ENCODE measurements around the gene GIMAP7.
"Not testable (repeated sequence)": the region's sequence is repeated elsewhere in the genome, so short reads cannot be mapped to it uniquely, and the experiment has no call there.

The GIMAP7 gene

GRCh38 chr7:150481922-150482321 lies 32.8 kb upstream of the GIMAP7 start:
- Histone ChIP-seq H3K27me3 (ENCODE audit: control insufficient read depth, insufficient read depth, low read length) (no peaks in the 10 kb centered on the region), H3K4me1 (ENCODE audit: control insufficient read depth, insufficient read depth, low read length) (no peaks in the 10 kb centered on the region), H3K9me3 (replicated peaks; ENCODE audit: low read length) (no peaks in the 10 kb centered on the region), H3K4me3 (ENCODE audit: low read length) (no peak overlapping the region), H3K9ac (ENCODE audit: low read depth, low read length) (no peak overlapping the region), H3K4me2 (ENCODE audit: low read length) (no peak overlapping the region), H3K36me3 (ENCODE audit: insufficient read depth, low read length) (no peaks in the 10 kb centered on the region)

GRCh38 chr7:150483514-150483913 lies 31.2 kb upstream of the GIMAP7 start:
- not testable (repeated sequence) for H3K27me3 ChIP-seq (ENCODE audit: control insufficient read depth, insufficient read depth, low read length)

GRCh38 chr7:150484071-150484470 lies 30.6 kb upstream of the GIMAP7 start:
- H3K4me2 ChIP-seq (ENCODE audit: low read length); H3K4me1 ChIP-seq (ENCODE audit: control insufficient read depth, insufficient read depth, low read length); H3K4me3 ChIP-seq (ENCODE audit: low read length); H3K27me3 ChIP-seq (ENCODE audit: control insufficient read depth, insufficient read depth, low read length); H3K36me3 ChIP-seq (ENCODE audit: insufficient read depth, low read length); H3K9ac ChIP-seq (ENCODE audit: low read depth, low read length); H3K9me3 ChIP-seq (replicated peaks; ENCODE audit: low read length): not testable (repeated sequence)

More at GRCh38 chr7:150483514-150483913, 31.2 kb upstream of the GIMAP7 start:
- not testable (repeated sequence) for H3K4me1 ChIP-seq (ENCODE audit: control insufficient read depth, insufficient read depth, low read length); H3K4me3 ChIP-seq (ENCODE audit: low read length); H3K9me3 ChIP-seq (replicated peaks; ENCODE audit: low read length); H3K36me3 ChIP-seq (ENCODE audit: insufficient read depth, low read length); H3K4me2 ChIP-seq (ENCODE audit: low read length); H3K9ac ChIP-seq (ENCODE audit: low read depth, low read length)

- Histone ChIP-seq H3K4me2 (ENCODE audit: low read length) (no peak overlapping the region), H3K9me3 (replicated peaks; ENCODE audit: low read length) (no peaks in the 10 kb centered on the region), H3K4me1 (ENCODE audit: control insufficient read depth, insufficient read depth, low read length) (no peaks in the 10 kb centered on the region), H3K36me3 (ENCODE audit: insufficient read depth, low read length) (no peaks in the 10 kb centered on the region), H3K9ac (ENCODE audit: low read depth, low read length) (no peak overlapping the region), H3K4me3 (ENCODE audit: low read length) (no peak overlapping the region), H3K27me3 (ENCODE audit: control insufficient read depth, insufficient read depth, low read length) (no peaks in the 10 kb centered on the region)
Measured at GRCh38 chr7:150487625-150488024, 27.0 kb upstream of the GIMAP7 start.

- Histone ChIP-seq H3K9ac (ENCODE audit: low read depth, low read length) (no peak overlapping the region), H3K4me2 (ENCODE audit: low read length) (no peak overlapping the region), H3K9me3 (replicated peaks; ENCODE audit: low read length) (no peaks in the 10 kb centered on the region), H3K4me1 (ENCODE audit: control insufficient read depth, insufficient read depth, low read length) (no peaks in the 10 kb centered on the region), H3K4me3 (ENCODE audit: low read length) (no peak overlapping the region), H3K36me3 (ENCODE audit: insufficient read depth, low read length) (no peaks in the 10 kb centered on the region), H3K27me3 (ENCODE audit: control insufficient read depth, insufficient read depth, low read length) (no peaks in the 10 kb centered on the region)
Measured at GRCh38 chr7:150489782-150490181, 24.9 kb upstream of the GIMAP7 start.

- not testable (repeated sequence) for H3K9me3 ChIP-seq (replicated peaks; ENCODE audit: low read length); H3K4me1 ChIP-seq (ENCODE audit: control insufficient read depth, insufficient read depth, low read length); H3K4me2 ChIP-seq (ENCODE audit: low read length); H3K36me3 ChIP-seq (ENCODE audit: insufficient read depth, low read length); H3K27me3 ChIP-seq (ENCODE audit: control insufficient read depth, insufficient read depth, low read length); H3K9ac ChIP-seq (ENCODE audit: low read depth, low read length); H3K4me3 ChIP-seq (ENCODE audit: low read length)
Measured at GRCh38 chr7:150493442-150493841, 21.2 kb upstream of the GIMAP7 start.

GRCh38 chr7:150502519-150502918 lies 12.2 kb upstream of the GIMAP7 start:
- no peak overlapping the region for H3K4me3 ChIP-seq (ENCODE audit: low read length)
- H3K36me3 ChIP-seq (ENCODE audit: insufficient read depth, low read length): no peaks in the 10 kb centered on the region
- H3K9ac ChIP-seq (ENCODE audit: low read depth, low read length): no peak overlapping the region
- H3K4me2 ChIP-seq (ENCODE audit: low read length): no peak overlapping the region
- no peaks in the 10 kb centered on the region for H3K4me1 ChIP-seq (ENCODE audit: control insufficient read depth, insufficient read depth, low read length)
- H3K9me3 ChIP-seq (replicated peaks; ENCODE audit: low read length): no peaks in the 10 kb centered on the region
- H3K27me3 ChIP-seq (ENCODE audit: control insufficient read depth, insufficient read depth, low read length): no peaks in the 10 kb centered on the region

- H3K4me1 ChIP-seq (ENCODE audit: control insufficient read depth, insufficient read depth, low read length): no peaks in the 10 kb centered on the region
- no peaks in the 10 kb centered on the region for H3K27me3 ChIP-seq (ENCODE audit: control insufficient read depth, insufficient read depth, low read length)
- H3K36me3 ChIP-seq (ENCODE audit: insufficient read depth, low read length): no peaks in the 10 kb centered on the region
- no peak overlapping the region for H3K4me2 ChIP-seq (ENCODE audit: low read length)
- no peak overlapping the region for H3K9ac ChIP-seq (ENCODE audit: low read depth, low read length)
- no peak overlapping the region for H3K4me3 ChIP-seq (ENCODE audit: low read length)
- no peaks in the 10 kb centered on the region for H3K9me3 ChIP-seq (replicated peaks; ENCODE audit: low read length)
Measured at GRCh38 chr7:150503155-150503554, 11.5 kb upstream of the GIMAP7 start.

- H3K4me1 ChIP-seq (ENCODE audit: control insufficient read depth, insufficient read depth, low read length): no peaks in the 10 kb centered on the region
- H3K36me3 ChIP-seq (ENCODE audit: insufficient read depth, low read length): no peaks in the 10 kb centered on the region
- no peak overlapping the region for H3K4me3 ChIP-seq (ENCODE audit: low read length)
- no peaks in the 10 kb centered on the region for H3K9me3 ChIP-seq (replicated peaks; ENCODE audit: low read length)
- H3K4me2 ChIP-seq (ENCODE audit: low read length): no peak overlapping the region
- H3K27me3 ChIP-seq (ENCODE audit: control insufficient read depth, insufficient read depth, low read length): no peaks in the 10 kb centered on the region
- H3K9ac ChIP-seq (ENCODE audit: low read depth, low read length): no peak overlapping the region
Measured at GRCh38 chr7:150503581-150503980, 11.1 kb upstream of the GIMAP7 start.

- H3K36me3 ChIP-seq (ENCODE audit: insufficient read depth, low read length): no peaks in the 10 kb centered on the region
Measured at GRCh38 chr7:150507947-150508602, 6.6 kb upstream of the GIMAP7 start.

GRCh38 chr7:150511048-150511447 lies 3.6 kb upstream of the GIMAP7 start:
- H3K36me3 ChIP-seq (ENCODE audit: insufficient read depth, low read length): no peaks in the 10 kb centered on the region
- H3K4me2 ChIP-seq (ENCODE audit: low read length): no peak overlapping the region
- H3K9ac ChIP-seq (ENCODE audit: low read depth, low read length): no peak overlapping the region
- no peaks in the 10 kb centered on the region for H3K9me3 ChIP-seq (replicated peaks; ENCODE audit: low read length)
- no peaks in the 10 kb centered on the region for H3K27me3 ChIP-seq (ENCODE audit: control insufficient read depth, insufficient read depth, low read length)
- no peak overlapping the region for H3K4me3 ChIP-seq (ENCODE audit: low read length)
- H3K4me1 ChIP-seq (ENCODE audit: control insufficient read depth, insufficient read depth, low read length): no peaks in the 10 kb centered on the region

More at GRCh38 chr7:150507947-150508602, 6.6 kb upstream of the GIMAP7 start:
- no peaks in the 10 kb centered on the region for H3K9me3 ChIP-seq (replicated peaks; ENCODE audit: low read length)
- no peak overlapping the region for H3K9ac ChIP-seq (ENCODE audit: low read depth, low read length)
- no peak overlapping the region for H3K4me3 ChIP-seq (ENCODE audit: low read length)
- H3K4me2 ChIP-seq (ENCODE audit: low read length): no peak overlapping the region
- no peaks in the 10 kb centered on the region for H3K4me1 ChIP-seq (ENCODE audit: control insufficient read depth, insufficient read depth, low read length)
- H3K27me3 ChIP-seq (ENCODE audit: control insufficient read depth, insufficient read depth, low read length): no peaks in the 10 kb centered on the region

- Histone ChIP-seq H3K27me3 (ENCODE audit: control insufficient read depth, insufficient read depth, low read length) (no peaks in the 10 kb centered on the region), H3K4me2 (ENCODE audit: low read length) (no peak overlapping the region), H3K9ac (ENCODE audit: low read depth, low read length) (no peak overlapping the region), H3K4me3 (ENCODE audit: low read length) (no peak overlapping the region), H3K36me3 (ENCODE audit: insufficient read depth, low read length) (no peaks in the 10 kb centered on the region), H3K4me1 (ENCODE audit: control insufficient read depth, insufficient read depth, low read length) (no peaks in the 10 kb centered on the region), H3K9me3 (replicated peaks; ENCODE audit: low read length) (no peaks in the 10 kb centered on the region)
Measured at GRCh38 chr7:150513758-150514157, 914 bp upstream of the GIMAP7 start.
